Osteoblast (primary cell): ENCODE results near the gene IKZF3. TPM values are rescaled to one million over a fixed set of nuclear protein-coding genes. Genes with fewer than 3 reads are reported as not detected.

Experiments
- DNase-seq: peaks from one replicate; pipeline ENCODE4 v3.0.0; 2011; ENCODE audit warnings: low spot score, mixed read lengths; ENCODE audit not compliant: insufficient read length; ENCODE audit errors: missing footprints
- H2AFZ ChIP-seq: 2 replicates; pipeline ENCODE4 v1.6.0; 2011; ENCODE audit warnings: mild to moderate bottlenecking, low read length
- H3K27ac ChIP-seq: 2 replicates; pipeline ENCODE4 v1.5.1; 2011; ENCODE audit warnings: mild to moderate bottlenecking, low read depth, low read length, moderate library complexity
- H3K27me3 ChIP-seq: 2 replicates; pipeline ENCODE4 v1.6.0; 2012; ENCODE audit warnings: mild to moderate bottlenecking, control low read depth, inconsistent platforms, low read length, moderate library complexity; ENCODE audit not compliant: insufficient read depth
- H3K36me3 ChIP-seq: 2 replicates; pipeline ENCODE4 v1.5.1; 2011; ENCODE audit warnings: mild to moderate bottlenecking, low read length, control low read depth, moderate library complexity; ENCODE audit not compliant: insufficient read depth
- H3K4me1 ChIP-seq: 2 replicates; pipeline ENCODE4 v1.5.1; 2011; ENCODE audit warnings: mild to moderate bottlenecking, low read length, control low read depth, moderate library complexity; ENCODE audit not compliant: insufficient read depth
- H3K4me2 ChIP-seq: 2 replicates; pipeline ENCODE4 v1.6.0; 2011; ENCODE audit warnings: mild to moderate bottlenecking, low read length; ENCODE audit not compliant: insufficient read depth
- H3K4me3 ChIP-seq: fragments of 200-600 bp; sonication (generic); 3 replicates; pipeline ENCODE4 v1.5.1; 2012; ENCODE audit warnings: mild to moderate bottlenecking, low read length, inconsistent platforms; ENCODE audit not compliant: insufficient read depth
- H3K79me2 ChIP-seq: 2 replicates; pipeline ENCODE4 v1.6.0; 2012; ENCODE audit warnings: mild to moderate bottlenecking, low read length, control low read depth, inconsistent platforms; ENCODE audit not compliant: insufficient read depth
- H3K9me3 ChIP-seq: 2 replicates; pipeline ENCODE4 v1.5.1; 2011; ENCODE audit warnings: low read depth, low read length, control low read depth
- H4K20me1 ChIP-seq: 2 replicates; pipeline ENCODE4 v1.6.0; 2012; ENCODE audit warnings: mild to moderate bottlenecking, low read length, control low read depth; ENCODE audit not compliant: insufficient read depth
- total RNA-seq: library from RNA; depleted of rRNA; stranded (reverse); fragments of >200 nt; gene quantifications from 2 replicates; pipeline ENCODE4 v1.2.3, GENCODE V29; 2012
- TF ChIP-seq, protein P1 (sequence below): IDR thresholded peaks from 2 replicates; pipeline ENCODE4 v1.5.1; 2011; ENCODE audit warnings: mild to moderate bottlenecking, low read depth, low read length, moderate library complexity; ENCODE audit errors: extremely low read depth

Gene IKZF3
- total RNA-seq, 1 donor, result not detected

DNA sequence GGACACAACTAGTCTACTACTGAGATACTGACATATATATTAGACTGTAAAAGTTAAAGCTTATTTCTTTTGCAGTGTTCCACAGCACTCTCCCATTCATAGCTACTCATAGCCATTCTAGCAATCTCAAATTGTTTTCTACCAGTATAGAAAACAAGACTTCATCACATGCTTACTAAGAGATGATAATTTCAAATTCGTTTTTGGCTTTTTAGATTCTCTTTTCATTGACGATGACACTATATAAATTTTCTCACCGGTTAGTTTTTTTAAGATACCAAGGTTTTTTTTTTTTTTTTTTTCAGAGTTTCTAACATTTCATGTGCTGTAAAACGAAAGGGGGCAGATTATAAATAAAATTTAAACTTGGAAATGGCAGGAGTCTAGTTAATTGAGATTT is 17.9 kb downstream of the IKZF3 start:
- TF ChIP-seq, protein P1, sequence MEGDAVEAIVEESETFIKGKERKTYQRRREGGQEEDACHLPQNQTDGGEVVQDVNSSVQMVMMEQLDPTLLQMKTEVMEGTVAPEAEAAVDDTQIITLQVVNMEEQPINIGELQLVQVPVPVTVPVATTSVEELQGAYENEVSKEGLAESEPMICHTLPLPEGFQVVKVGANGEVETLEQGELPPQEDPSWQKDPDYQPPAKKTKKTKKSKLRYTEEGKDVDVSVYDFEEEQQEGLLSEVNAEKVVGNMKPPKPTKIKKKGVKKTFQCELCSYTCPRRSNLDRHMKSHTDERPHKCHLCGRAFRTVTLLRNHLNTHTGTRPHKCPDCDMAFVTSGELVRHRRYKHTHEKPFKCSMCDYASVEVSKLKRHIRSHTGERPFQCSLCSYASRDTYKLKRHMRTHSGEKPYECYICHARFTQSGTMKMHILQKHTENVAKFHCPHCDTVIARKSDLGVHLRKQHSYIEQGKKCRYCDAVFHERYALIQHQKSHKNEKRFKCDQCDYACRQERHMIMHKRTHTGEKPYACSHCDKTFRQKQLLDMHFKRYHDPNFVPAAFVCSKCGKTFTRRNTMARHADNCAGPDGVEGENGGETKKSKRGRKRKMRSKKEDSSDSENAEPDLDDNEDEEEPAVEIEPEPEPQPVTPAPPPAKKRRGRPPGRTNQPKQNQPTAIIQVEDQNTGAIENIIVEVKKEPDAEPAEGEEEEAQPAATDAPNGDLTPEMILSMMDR, result no peak
- H3K27me3 ChIP-seq, result peaks cover 65% of the 10 kb centered on the region

DNA sequence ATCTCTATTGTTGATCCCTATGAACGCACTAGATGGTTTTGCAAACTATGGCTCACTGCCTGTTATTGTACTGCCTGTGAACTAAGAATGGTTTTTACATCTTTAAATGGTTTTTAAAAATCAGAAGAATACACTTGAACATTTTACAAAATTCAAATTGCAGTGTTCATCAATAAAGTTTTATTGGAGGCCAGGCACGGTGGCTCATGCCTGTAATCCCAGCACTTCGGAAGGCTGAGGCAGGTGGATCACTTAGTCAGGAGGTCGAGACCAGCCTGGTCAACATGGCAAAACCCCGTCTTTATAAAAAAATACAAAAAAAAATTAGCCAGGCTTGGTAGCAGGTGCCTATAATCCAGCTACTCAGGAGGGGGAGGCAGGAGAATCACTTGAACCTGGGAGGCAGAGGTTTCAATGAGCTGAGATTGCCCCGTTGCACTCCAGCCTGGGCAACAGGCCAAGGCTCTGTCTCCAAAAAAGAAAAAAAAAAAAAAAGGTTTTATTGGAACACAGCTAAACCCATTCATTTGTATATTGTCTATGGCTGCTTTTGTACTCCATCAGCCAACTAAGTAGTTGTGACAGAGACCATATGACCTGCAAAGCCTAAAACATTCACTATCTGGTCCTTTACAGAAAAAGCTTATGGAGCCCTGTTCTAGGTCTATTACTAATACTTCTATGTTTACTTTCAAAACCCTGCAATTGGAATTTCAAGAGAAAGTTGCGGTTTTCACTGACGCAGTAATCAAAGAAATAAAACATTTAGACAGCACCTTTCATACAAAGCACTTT is 18.9 kb downstream of the IKZF3 start:
- Histone ChIP-seq H3K27ac (no peak overlapping the region), H3K36me3 (no peaks in the 10 kb centered on the region), H3K79me2 (no peaks in the 10 kb centered on the region), H2AFZ (no peak overlapping the region), H3K27me3 (peaks cover 65% of the 10 kb centered on the region), H3K4me3 (no peak overlapping the region), H3K4me2 (no peak overlapping the region), H4K20me1 (no peaks in the 10 kb centered on the region), H3K9me3 (no peaks in the 10 kb centered on the region), H3K4me1 (no peaks in the 10 kb centered on the region)
- no peak for DNase-seq
- TF ChIP-seq, protein P1, result no peak

More for the DNA sequence above, 17.9 kb downstream of the IKZF3 start:
- H3K4me2 ChIP-seq, result no peak overlapping the region
- H3K79me2 ChIP-seq, result no peaks in the 10 kb centered on the region
- H4K20me1 ChIP-seq, result no peaks in the 10 kb centered on the region
- H3K36me3 ChIP-seq, result no peaks in the 10 kb centered on the region
- no peak for DNase-seq
- no peaks in the 10 kb centered on the region for H3K9me3 ChIP-seq
- H3K4me1 ChIP-seq, result no peaks in the 10 kb centered on the region
- no peak overlapping the region for H3K4me3 ChIP-seq
- H2AFZ ChIP-seq, result no peak overlapping the region
- no peak overlapping the region for H3K27ac ChIP-seq

DNA sequence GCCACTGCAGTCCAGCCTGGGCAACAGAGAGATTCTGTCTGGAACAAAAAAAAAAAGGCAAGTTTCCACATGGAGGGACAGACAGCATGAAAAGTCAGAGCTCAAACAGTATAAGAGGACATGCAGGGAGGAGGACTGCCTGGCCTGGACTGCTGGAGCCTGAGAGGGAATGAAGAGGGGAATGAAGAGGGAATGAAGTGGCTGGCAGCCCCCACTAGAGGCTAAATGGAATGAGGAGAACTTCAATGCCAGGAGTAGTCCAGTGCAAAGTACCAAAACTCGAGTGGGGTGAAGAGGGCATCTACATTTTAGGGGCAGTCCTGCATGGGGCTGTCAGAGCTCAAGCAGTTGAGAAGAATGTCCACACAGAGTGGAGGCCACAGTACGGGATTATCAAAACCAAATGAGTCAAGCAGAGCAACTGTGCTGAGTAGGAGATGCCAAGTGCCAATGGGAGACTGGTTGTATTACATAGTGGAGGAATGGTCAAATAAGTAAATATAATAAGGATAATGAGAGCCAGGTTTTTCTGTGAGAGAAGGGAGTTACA is 22.9 kb downstream of the IKZF3 start:
- Histone ChIP-seq H3K4me2 (no peak overlapping the region), H4K20me1 (no peaks in the 10 kb centered on the region), H3K9me3 (no peaks in the 10 kb centered on the region), H3K4me3 (no peak overlapping the region), H3K79me2 (no peaks in the 10 kb centered on the region), H3K4me1 (no peaks in the 10 kb centered on the region), H2AFZ (no peak overlapping the region), H3K27ac (no peak overlapping the region), H3K36me3 (no peaks in the 10 kb centered on the region), H3K27me3 (peaks cover 39% of the 10 kb centered on the region)
- TF ChIP-seq, protein P1, result no peak
- DNase-seq, result no peak

DNA sequence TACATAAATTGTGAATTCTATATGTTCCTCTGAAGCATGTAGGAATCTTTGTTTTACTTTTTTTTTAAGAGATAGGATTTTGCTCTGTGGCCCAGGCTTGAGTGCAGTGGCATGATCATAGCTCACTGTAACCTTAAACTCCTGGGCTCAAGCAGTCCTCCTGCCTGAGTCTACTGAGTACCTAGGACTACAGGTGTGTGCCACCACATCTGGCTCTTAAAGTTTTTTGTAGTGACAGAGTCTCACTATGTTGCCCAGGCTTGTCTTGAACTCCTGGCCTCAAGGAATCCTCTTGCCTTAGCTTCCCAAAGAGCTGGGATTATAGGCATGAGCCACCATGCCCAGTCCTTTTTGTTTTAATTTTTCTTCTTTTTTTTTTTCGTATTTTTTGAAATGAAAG is 25.3 kb downstream of the IKZF3 start:
- no peaks in the 10 kb centered on the region for H3K79me2 ChIP-seq
- H3K9me3 ChIP-seq, result peaks cover 2% of the 10 kb centered on the region
- no peak overlapping the region for H3K4me2 ChIP-seq
- H3K36me3 ChIP-seq, result no peaks in the 10 kb centered on the region
- no peaks in the 10 kb centered on the region for H4K20me1 ChIP-seq
- peaks cover 16% of the 10 kb centered on the region for H3K27me3 ChIP-seq
- H3K4me1 ChIP-seq, result no peaks in the 10 kb centered on the region
- H2AFZ ChIP-seq, result no peak overlapping the region
- DNase-seq, result no peak
- TF ChIP-seq, protein P1, result no peak
- H3K27ac ChIP-seq, result no peak overlapping the region
- H3K4me3 ChIP-seq, result no peak overlapping the region
